WI38 (cell line): ENCODE measurements around the gene ISM2.
"Not testable (repeated sequence)": the region's sequence is repeated elsewhere in the genome, so short reads cannot be mapped to it uniquely, and the experiment has no call there.

Experiments
- H3K4me3 ChIP-seq: 2 replicates; pipeline ENCODE4 v1.5.1; 2011; ENCODE audit warnings: low read depth, mild to moderate bottlenecking, control low read depth, low read length
- TF ChIP-seq, protein P1 (sequence below): IDR thresholded peaks from 2 replicates; pipeline ENCODE4 v1.5.1; 2012; ENCODE audit warnings: low read depth, mild to moderate bottlenecking, control low read depth, low read length

ISM2 gene

GRCh38 chr14:77541905-77542304 lies 43.3 kb upstream of the ISM2 start:
- TF ChIP-seq, protein P1, sequence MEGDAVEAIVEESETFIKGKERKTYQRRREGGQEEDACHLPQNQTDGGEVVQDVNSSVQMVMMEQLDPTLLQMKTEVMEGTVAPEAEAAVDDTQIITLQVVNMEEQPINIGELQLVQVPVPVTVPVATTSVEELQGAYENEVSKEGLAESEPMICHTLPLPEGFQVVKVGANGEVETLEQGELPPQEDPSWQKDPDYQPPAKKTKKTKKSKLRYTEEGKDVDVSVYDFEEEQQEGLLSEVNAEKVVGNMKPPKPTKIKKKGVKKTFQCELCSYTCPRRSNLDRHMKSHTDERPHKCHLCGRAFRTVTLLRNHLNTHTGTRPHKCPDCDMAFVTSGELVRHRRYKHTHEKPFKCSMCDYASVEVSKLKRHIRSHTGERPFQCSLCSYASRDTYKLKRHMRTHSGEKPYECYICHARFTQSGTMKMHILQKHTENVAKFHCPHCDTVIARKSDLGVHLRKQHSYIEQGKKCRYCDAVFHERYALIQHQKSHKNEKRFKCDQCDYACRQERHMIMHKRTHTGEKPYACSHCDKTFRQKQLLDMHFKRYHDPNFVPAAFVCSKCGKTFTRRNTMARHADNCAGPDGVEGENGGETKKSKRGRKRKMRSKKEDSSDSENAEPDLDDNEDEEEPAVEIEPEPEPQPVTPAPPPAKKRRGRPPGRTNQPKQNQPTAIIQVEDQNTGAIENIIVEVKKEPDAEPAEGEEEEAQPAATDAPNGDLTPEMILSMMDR: no peak

GRCh38 chr14:77536951-77537350 lies 38.3 kb upstream of the ISM2 start:
- not testable (repeated sequence) for H3K4me3 ChIP-seq

More at GRCh38 chr14:77541905-77542304, 43.3 kb upstream of the ISM2 start:
- H3K4me3 ChIP-seq: no peak overlapping the region

DNA sequence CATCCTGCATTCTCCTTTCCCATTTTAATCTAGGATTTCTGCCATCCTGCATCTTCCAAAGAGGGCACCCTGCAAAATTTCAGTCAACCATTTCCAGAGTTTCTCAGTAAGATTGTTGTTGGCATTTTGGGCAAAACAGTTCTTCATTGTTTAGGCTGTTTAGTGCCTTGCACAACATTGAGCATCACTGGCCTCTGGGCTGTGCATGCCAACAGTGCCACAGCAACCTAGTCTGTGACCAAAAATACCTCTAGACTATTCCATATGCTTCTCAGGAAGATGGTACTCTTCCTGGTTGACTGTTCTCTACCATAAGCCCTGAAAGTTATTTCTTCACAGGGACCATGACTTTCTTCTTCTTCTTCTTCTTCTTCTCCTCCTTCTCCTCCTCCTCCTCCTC lies 32.5 kb upstream of the ISM2 start:
- no peak overlapping the region for H3K4me3 ChIP-seq
- TF ChIP-seq, protein P1: no peak

DNA sequence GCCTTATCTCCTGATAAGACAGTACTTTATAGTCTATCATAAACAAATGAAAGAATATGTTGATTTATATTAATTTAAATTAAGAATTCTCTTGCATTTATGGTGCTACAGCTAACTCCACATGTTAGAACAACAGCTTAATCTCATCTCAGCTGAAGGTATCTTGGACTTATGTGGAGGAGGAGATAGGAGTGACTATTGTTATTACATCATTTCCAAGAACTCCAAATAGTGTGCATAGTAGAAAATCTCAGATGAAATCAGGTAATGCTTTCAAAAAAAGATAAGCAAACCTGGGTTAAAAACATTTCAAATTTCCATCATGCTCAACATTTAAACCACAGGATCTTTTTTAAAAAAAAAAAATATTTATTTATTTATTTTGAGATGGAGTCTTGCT lies 31.3 kb upstream of the ISM2 start:
- H3K4me3 ChIP-seq: no peak overlapping the region
- TF ChIP-seq, protein P1: no peak

DNA sequence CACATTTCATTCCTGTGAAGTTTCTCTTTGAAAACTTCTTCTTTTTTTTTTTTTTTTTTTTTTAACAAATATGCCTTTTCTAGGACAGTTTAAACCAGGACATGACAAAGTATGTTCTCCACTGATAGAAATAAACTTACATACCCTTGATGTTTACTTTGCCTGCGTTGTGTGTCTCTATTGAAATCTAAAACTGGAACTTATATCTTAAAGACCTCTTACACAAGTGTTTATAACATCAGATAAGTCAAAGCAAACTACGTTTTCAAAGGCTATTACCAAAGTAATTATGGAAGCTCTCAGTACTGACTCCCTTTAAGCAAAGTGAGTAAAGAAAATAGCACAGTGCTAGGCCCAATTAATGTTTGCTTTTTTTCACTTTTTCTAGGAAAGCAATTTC lies 30.6 kb upstream of the ISM2 start:
- no peak overlapping the region for H3K4me3 ChIP-seq
- TF ChIP-seq, protein P1: no peak

GRCh38 chr14:77528701-77529100 lies 30.1 kb upstream of the ISM2 start:
- H3K4me3 ChIP-seq: not testable (repeated sequence)

GRCh38 chr14:77526266-77526665 lies 27.6 kb upstream of the ISM2 start:
- no peak overlapping the region for H3K4me3 ChIP-seq
- TF ChIP-seq, protein P1: no peak

DNA sequence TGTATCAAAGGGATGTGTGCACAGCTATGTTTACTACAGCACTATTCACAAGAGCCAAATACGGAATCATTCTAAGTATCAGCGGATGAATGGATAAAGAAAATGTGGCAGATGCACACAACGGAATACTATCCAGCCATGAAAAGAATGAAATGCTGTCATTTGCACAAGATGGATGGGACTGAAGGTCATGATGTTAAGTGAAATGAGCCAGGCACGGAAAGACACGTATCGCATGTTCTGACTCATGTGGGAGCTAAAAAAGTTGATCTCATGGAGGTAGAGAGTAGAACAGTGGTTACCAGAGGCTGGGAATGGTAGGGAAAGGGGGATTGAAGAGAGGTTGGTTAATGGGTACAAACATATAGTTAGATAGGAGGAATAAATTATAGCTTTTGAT lies 25.9 kb upstream of the ISM2 start:
- no peak overlapping the region for H3K4me3 ChIP-seq
- TF ChIP-seq, protein P1: no peak
